HG02623 (cell line): Measurements from ENCODE around the gene SETDB1.

Experiments
- ATAC-seq: cut with Tn5 transposase; IDR thresholded peaks from one replicate; pipeline ENCODE4 v1.9.1; 2021; ENCODE audit warnings: moderate library complexity; ENCODE audit not compliant: unreplicated experiment

Gene SETDB1

DNA sequence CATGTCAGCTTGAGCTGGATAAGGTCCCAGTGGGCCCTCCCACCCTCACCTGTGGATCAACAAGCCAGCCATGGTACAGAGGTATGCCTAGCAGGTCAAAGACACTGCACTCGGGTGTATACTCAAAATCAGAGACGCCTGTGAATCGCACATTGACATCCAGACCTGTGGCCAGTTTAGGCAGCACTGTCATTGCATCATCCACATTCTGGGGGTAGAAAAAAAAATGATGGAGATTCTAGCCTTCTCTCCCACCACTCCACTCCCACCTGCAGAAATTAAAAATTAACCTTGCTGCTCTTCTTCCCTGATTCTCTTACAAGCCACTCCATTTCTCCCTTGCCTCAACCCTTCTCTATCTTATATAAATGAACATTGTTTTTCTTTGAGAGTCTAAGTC lies 74.2 kb downstream of the SETDB1 start:
- ATAC-seq: no peak

DNA sequence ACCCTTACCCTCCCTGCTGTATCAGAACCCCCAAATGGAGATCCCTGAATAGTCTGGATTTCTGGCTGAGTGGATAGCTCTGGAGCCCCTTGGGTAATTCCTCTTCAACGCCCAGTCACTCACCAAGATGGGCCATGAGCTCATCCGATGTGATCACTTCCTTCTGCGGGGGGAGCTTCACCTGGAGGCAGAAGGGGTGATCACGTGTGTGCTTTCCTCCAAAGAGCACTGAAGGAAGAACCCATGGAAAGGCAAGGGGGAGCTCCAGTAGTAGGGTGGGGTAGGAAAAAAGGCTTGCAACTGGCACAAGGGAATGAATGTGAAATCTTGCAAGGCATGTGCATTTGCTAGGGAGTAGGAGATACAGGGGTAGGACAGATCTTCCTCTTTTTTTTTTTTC lies 75.4 kb downstream of the SETDB1 start:
- ATAC-seq: no peak

DNA sequence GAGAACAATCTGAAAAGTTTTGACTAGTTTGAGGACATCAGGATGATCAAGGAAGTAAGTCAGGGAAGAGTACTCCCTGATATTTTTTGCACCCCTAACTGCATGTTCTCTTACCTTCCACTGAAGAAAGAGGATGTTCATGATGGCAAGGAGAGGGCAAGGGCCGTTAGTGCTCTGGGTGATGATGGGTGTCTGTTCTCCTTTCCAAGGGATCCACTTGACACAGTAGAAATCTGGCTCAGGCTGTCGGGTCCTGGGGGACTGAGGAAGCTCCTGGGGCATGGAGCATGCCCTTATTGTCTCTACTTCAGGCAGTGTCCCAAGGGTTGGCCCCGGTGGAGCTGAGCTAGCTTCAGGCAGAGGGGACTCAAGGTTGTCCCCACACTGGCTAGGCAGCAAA lies 75.9 kb downstream of the SETDB1 start:
- no peak for ATAC-seq

DNA sequence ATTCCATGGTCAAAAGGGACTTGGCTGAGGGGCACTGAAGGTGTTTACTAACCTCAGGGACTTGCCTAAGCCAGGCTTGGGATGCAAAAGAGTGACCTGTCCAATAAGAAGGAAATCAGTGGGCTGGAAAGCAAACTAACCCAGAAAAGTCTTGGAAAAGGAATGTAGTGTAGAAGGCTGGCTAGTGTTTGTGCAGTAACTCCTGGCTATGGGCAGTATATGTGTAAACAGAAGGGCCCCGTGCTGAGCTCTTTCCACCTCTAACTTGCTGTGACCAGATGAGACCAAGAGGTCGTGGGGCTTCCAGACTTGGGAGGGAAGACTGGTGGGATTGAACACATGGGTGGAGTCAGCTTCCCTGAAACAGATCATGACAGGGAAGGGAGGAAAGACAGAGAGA lies 76.4 kb downstream of the SETDB1 start:
- no peak for ATAC-seq

DNA sequence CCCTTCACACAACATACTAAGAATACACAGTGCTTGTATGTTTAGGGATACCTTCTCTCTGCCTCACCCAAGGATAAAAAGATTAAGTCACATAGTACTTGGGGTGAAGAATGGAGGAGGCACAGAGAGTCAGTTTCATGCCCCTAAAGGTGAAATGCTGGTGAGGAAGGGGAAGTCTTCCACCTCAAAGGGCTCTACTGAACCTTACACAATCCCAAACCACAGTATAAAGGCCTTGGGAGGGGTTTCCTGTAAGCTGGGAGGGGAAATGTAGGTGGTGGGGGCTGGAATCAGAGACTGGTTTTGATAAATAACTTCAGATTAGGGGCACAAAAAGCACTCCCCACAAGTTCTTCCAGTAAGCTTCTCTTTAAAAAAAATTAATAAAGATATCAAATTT lies 77.0 kb downstream of the SETDB1 start:
- ATAC-seq: no peak

DNA sequence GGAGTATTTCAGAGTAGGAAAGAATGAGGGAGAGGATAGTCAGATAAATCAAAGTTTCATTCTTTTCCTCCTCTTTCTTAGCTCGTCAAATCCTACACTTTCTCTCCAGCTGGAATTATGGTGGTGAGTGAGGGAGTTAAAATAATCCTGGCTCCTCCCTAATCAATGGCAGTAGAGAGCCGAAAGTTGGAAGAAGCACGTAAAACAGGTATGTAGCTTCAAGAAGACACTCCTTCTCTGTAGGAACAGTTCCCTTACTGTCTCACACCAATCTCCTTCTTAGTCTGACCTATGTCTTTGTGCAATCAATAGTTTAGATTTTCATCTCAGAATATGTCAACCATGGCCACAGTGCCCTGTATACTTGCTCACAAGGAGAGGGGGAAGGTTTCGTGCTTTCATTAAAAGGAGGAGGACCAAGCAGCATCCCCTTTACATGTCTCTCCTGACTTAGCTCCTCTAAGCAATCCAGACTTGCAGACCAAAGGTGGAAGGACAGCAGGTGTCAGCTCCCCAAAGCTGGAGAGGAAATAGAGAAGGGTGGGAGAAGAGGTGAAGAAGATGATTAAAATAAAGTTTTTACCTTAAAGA lies 79.7 kb downstream of the SETDB1 start:
- ATAC-seq: no peak

DNA sequence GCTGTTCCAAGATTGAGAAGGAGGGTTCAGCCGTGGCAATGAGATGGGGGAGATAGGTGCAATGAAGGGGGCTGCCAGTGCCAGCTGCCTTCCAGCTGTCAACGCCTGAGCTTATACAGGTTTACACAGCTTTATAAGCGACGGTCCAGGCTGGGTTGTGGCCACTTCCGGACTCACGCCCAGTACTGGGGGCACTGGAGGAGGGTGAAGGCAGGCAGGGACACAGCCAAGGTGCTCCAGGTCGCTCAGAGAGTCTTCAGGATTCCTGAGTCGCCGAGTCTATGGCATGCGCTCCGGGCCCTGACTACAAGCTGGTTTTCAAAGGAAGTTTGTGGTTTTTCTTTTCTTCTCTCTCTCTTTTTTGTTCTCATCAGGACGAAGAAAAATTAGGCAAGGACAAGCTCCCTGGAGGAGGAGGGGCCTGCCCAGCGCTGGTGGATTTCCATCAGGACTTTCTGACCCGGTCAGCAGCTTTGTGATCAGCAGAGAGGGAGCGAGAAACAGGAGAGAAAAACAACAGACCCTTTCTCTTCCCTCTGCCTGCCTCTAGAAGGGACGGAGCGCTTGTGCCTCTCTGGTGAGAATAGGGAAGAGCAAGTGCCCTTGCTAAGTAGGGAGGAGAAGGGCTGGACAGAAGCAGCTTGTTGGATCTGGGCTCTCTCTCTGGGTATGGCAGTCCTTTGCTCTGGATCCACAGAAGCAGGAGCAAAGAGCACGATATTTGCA lies 80.3 kb downstream of the SETDB1 start, which contains the start of gene MINDY1:
MINDY1 (minus strand) TSS at position 576 of the 726 bp plus-strand sequence. CDS start 4,285 bp downstream, outside the sequence.
- no peak for ATAC-seq

DNA sequence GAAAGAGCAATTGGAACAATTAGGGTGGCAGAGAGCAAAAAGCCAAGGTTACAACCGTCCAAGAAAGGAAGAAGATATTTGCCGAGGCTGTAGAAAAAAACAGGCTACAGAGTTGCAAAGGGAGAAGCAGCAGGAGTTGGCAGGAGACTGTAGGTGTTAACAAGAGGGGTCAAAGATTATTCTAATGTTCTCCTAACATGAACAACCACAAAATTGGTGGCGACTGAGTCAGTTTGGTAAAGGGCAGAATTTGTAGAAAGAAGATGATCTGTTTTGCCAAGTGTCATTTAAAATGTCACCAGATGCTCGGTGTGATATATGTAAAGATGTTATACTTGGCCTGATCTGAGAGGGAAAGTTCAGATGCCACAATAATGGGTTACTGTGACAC lies 81.7 kb downstream of the SETDB1 start:
- ATAC-seq: no peak

DNA sequence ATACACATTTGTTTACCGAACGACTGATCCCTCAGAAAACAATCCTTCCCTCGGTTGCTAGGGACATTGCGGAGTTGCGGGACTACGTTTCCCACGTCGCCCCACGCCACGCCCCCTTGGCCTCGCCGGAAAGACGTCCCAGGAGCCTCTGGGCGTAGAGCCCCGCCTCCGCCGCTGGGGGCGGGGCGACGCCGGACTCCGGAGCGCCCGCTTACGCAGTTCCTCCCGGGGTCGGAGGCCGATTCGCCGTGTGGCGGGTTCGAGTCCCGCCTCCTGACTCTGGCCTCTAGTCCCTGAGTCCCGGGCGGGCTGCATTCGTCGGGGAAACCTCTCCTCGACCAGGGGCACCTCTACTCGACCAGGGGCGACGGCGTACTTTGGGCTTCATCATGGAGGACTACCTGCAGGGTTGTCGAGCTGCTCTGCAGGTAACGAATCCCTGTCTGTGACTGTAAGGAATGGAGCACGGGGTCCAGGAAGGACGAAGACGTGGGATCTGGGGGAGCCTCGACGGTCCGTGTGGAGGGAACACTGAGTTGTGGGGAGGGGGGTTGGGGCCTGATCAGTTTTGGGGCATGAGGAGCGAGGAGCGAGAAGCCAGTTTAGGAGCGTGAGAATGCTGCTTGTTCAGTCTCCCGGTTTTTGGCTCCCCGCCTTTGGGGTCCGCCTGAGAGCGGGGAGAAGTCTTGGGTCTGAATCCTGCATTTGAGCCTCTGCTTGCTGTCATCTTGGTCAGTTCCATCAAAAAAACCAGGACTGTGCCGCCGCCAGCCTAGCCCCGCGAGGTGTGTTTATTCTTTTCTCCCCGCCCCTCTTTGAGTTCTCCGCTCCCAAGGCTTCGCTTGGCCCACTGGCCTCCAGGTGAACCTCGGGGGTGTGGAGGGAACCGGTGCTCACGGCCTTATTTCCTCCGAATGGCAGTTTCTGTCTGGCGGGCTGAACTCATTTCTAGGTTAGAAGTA lies 82.4 kb downstream of the SETDB1 start, which contains the start of gene PRUNE1:
PRUNE1 (plus strand) TSS at position 206 of the 962 bp plus-strand sequence; CDS start at position 390, 184 bp downstream.
- ATAC-seq: peak; percentile 79

DNA sequence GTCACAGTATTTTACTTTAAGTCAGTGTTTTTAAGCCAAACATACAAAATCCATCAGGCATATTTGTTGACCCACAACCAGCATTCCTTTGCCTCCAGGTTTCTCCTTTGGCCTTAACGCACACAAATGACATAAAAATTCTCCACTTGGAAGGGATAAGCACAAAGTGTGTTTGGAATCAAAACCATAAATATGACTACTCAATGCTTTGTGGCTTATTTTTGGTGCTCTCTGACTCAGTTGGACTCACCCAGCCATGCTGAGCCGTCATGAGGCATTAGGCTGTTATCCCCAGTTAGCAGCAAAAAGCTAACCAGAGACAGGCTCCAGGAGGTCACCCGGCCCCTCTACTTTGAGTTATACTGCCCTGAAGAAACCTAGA lies 83.0 kb downstream of the SETDB1 start:
- no peak for ATAC-seq

DNA sequence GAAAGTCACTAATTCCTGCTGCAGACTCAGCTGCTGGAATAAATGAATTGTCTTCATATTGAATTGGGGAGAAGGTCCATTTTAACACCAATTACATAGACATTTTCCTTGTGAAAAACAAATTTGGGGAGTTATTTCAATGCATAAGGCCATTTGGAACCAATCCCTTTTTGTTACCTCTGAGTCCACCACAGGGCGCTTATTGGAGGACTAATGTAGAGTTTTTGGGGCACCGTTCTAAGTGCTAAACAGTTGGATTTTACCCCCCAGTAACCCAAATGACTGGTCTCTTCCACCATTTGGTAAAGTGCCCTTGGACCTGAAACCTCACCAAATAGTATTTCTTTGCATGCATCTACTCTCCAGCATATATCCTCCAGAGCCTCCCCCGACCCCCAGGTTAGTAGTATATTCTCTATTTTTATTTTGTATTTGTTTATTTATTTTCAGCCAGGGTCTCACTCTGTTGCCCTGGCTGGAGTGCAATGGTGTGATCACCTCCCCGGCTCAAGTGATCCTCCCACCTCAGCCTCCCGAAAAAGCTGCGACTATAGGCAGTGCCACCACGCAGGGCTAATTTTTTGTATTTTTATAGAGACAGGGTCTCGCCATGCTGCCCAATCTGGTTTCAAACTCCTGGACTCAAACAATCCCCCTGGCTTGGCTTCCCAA lies 83.6 kb downstream of the SETDB1 start:
- no peak for ATAC-seq

DNA sequence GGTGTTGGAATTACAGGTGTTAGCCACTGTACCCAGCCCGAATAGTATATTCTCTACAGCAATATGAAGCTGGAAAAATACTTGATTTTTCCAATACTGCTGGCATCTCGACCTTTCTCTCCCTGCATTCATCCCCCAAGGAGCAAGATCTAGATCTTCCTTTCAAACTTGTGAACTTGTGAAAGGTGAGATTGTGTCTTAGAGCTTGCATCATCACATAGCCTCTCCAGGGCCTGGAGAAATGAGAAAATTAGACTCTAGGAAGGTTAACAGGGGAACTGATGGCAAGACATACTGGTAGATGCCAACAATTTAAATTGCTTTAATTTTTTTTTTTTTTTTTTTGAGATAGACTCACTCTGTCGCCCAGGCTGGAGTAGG lies 84.2 kb downstream of the SETDB1 start:
- no peak for ATAC-seq

DNA sequence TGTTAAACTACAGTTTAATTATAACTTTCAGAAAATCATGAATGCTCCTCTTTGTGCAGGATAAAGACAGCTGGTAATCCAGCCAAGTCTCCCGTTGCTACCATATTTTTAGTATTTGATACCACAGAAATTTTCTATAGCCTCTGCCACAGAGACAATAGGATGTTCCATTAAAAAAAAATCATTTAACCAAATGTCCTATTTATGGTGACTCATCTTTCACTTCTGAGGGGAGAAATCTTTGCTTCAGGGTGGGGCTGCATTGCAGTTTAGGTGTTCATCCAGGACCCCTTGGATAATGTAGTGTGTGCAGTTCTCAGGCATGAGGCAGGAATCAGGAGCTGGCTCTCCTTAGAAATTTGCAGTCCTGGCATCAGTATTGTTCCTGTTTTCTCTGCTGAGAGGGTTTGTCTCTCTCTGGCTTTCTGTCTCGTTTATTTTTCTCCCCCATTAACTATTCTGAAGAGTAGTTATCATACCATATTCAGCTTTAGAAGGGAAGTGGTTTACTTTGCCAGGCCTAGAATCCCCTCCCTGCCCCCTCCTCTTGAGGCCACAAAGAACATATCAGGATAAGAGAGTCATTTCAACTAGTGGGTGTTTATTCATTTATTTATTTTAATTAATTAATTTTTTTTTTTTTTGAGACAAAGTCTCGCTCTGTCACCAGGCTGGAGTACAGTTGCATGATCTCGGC lies 85.1 kb downstream of the SETDB1 start:
- ATAC-seq: no peak

DNA sequence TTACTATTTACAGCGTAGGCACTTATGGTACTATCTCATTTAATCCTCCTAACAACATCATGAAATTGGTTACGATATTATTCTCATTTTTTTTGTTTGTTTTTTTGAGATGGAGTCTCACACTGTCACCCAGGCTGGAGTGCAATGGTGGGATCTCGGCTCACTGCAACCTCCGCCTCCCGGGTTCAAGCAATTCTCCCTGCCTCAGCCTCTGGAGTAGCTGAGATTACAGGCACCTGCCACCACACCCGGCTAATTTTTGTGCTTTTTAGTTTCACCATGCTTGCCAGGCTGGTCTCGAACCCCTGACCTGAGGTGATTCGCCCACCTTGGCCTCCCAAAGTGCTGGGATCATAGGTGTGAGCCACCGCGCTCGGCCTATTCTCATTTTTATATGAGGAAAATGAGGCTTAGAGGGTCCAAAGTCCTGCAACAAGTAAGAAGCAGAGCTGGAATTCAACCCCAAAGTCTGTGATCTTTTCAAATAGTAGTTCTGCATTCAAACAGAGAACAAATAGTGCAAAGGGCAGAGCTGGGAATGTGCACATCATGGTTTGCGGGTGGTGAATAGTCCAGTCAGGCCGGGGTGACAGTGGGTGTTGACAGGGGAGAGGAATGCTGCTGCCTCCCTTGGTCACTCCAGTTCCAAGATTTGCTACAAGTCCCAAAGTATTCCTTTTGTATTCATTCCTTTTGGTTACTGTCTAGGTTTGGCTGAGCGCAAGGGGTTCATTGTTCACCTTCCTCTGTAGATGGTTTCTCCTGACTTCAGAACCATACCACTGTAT lies 86.7 kb downstream of the SETDB1 start:
- ATAC-seq: no peak

DNA sequence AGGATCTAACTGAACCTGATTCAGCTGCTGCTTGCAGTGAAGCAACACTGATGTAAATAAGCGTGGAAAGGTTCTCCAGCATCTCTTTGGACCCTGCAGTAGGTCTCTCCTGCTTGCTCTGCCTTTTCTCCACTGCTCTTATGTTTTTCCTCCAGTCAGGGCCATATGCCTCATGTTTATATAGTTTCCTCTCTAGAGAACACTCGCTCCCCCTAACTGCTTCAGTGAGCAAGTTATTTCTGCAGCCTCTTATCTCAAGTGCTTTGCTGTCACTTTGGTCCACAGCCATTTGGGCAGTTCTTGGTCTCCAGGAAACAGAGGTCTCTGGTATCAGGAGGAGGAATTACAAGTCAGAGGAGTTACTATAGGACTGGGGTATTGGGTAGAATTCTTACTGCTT lies 87.4 kb downstream of the SETDB1 start:
- ATAC-seq: no peak
